VCaP (cell line): ENCODE measurements around the gene MAB21L4.

Experiments used
- H3K27ac ChIP-seq: fragments of 450-650 bp; 2 replicates; pipeline ENCODE4 v1.5.1; 2017
- CTCF ChIP-seq: fragments of 450-650 bp; conservative IDR thresholded peaks from 2 replicates; pipeline ENCODE4 v1.5.1; 2017; ENCODE audit warnings: mild to moderate bottlenecking, moderate library complexity

MAB21L4 gene

GRCh38 chr2:240895656-240896388, at the start of gene MAB21L4:
Gene MAB21L4 (minus strand): TSS chr2:240896156. CDS start chr2:240895997, 159 bp downstream.
- peak within 1 kb of the TSS; percentile 60; the same call in 1 of the 2 replicates for H3K27ac ChIP-seq
- TF ChIP-seq CTCF = no peak

- no peak overlapping the region for H3K27ac ChIP-seq
- TF ChIP-seq CTCF = no peak
These were observed 40.1 kb upstream of the MAB21L4 start for GRCh38 chr2:240936106-240936505.

GRCh38 chr2:240935103-240935876, 39.3 kb upstream of the MAB21L4 start:
- no peak for TF ChIP-seq CTCF
- no peak overlapping the region for H3K27ac ChIP-seq

DNA sequence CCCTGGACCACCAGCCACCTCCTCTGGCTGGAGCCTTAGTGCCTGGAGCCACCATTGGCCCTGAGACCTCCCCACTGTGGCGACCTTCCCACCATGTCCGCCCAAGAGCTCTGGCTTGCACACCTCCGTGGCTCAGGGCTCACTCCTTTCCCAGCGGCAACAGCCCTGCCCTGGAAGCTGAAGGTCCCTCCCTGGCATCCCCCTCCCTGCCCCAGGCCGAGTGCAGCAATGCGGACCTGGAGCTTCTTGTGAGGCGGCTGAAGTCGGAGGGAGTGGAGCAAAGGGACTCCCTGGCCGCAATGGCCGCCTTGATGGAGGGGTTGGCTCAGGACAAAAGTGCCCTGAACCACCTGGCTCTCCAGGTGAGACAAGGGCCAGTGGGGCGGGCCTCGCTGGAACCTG, 38.7 kb upstream of the MAB21L4 start:
- TF ChIP-seq CTCF = no peak
- H3K27ac ChIP-seq = no peak overlapping the region

DNA sequence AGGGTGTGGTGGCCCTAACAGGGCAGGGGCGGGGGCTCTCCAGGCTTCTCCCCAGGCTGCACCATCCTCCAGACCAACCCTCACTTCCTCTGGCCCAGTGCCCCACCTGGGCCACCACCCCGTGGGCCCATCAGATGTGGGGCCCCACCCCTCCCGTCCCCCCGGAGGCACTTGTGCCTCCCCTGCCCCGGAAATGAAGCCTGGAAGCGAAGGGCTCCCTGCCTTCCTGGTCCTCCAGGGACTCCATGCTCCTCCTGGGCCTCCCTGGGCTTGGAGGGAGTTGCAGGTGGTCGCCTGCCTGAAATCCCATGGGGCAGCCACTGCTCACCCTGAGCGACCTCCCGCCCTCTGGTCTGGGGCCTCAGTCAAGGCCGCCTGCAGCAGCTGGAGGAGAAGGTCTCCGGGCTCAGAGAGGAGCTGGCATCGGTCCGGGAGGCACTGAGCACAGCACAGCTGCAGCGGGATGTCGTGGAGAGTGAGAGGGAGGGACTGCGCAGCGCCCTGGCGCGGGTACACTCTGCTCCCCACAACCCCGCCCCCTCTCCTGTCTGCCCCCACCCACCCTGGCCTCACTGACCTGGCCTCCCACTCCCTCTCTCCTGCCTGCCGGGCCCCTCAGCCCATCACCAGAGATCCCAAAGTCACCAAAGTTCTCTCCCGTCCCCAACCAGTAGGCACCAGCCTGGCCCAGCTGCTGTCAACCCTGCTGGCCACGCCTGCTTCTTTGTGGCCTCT, 38.2 kb upstream of the MAB21L4 start:
- no peak overlapping the region for H3K27ac ChIP-seq
- no peak for TF ChIP-seq CTCF

DNA sequence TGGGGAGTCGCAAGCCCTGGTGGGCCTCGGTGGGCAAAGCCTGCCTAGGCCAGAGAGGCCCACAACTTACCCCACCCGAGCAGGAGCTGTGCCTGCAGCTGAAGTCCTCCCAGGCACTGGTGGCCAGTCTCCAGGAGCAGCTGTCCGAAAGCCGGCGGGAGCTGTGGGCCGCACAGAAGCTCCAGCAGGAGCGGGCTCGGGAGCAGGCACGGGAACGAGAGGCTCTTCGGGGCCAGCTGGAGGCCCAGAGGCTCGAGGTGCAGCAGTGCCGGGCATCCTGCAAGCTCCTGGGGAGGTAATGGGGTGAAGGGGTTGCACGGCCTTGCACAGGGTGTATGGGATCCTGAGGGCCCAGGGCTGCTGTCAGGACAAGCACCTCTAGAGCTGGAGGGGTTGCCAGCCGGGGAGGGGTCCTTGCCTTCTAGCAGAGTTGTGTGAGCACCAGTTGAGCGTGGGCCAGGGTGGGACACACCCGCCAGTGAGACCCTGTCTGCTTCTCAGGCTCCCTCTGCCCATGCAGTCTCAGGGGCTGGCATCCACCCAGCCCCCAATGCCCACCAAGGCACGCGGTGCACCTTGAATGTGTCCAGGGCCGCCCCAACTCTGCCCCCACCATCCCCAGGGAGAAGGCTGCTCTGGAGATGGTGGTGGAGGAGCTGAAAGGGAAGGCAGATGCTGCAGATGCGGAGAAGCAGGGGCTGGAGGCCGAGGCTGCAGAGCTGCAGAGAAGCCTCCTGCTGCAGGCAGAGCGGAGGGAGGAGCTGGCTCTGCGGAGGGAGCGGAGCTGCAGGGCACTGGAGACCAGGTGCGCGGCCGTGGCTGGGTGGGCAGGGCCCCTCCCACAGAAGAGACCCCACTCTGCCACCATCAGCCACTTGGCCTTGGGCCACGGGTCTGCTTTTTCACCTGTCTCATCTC, 37.4 kb upstream of the MAB21L4 start:
- H3K27ac ChIP-seq = no peak overlapping the region
- no peak for TF ChIP-seq CTCF
